ENCODE measurements around the gene YTHDF1.

GRCh38 chr20:63150391-63150898 lies 65.5 kb downstream of the YTHDF1 start:
- TF ChIP-seq ARNTL (CRISPR knock-in tag; IDR thresholded peaks at IDR 0.05; ENCODE audit: borderline replicate concordance, low read depth) (no peak), ISL1 (CRISPR knock-in tag; IDR thresholded peaks at IDR 0.05) (no peak), ZFP3 (CRISPR knock-in tag; IDR thresholded peaks at IDR 0.05) (no peak), TCF4 (CRISPR knock-in tag; IDR thresholded peaks at IDR 0.05; ENCODE audit: borderline replicate concordance) (no peak), OSR1 (CRISPR knock-in tag; IDR thresholded peaks at IDR 0.05) (no peak), ZC3H10 (CRISPR knock-in tag; IDR thresholded peaks at IDR 0.05) (no peak), PATZ1 (CRISPR knock-in tag; IDR thresholded peaks at IDR 0.05; ENCODE audit: borderline replicate concordance) (no peak), RARB (CRISPR knock-in tag; IDR thresholded peaks at IDR 0.05) (no peak), ZFP30 (CRISPR knock-in tag; IDR thresholded peaks at IDR 0.05) (no peak), CREB5 (CRISPR knock-in tag; IDR thresholded peaks at IDR 0.05; ENCODE audit: low read depth) (no peak), ZNF70 (CRISPR knock-in tag; IDR thresholded peaks at IDR 0.05) (no peak), GLIS3 (CRISPR knock-in tag; IDR thresholded peaks at IDR 0.05) (no peak)
